ENCODE measurements around the gene JAKMIP1. TPM values are rescaled to one million over a fixed set of nuclear protein-coding genes. Genes with fewer than 3 reads are reported as not detected.

The JAKMIP1 gene
- total RNA-seq, 1 experiment from 2014 or later, result not detected

- peaks cover 36% of the 10 kb centered on the region for H3K27me3 Mint-ChIP-seq (ENCODE audit: unreplicated experiment)
- H3K9me3 Mint-ChIP-seq (ENCODE audit: low read depth, unreplicated experiment), result no peaks in the 10 kb centered on the region
- CTCF ChIA-PET, result no interaction called here
- BruUV-seq (replicated peaks), result no TSS peak
- H3K4me1 Mint-ChIP-seq (ENCODE audit: low read depth, unreplicated experiment), result no peaks in the 10 kb centered on the region
- no peak overlapping the region for H3K4me3 Mint-ChIP-seq (ENCODE audit: low read depth, unreplicated experiment)
- intact Hi-C loops (cut with micrococcal nuclease; ENCODE audit: unreplicated experiment), result loop anchor here (5.0 kb wide), 1 partner anchor 90 kb away; no protein-coding TSS in a partner anchor
- TF ChIP-seq, protein P1, sequence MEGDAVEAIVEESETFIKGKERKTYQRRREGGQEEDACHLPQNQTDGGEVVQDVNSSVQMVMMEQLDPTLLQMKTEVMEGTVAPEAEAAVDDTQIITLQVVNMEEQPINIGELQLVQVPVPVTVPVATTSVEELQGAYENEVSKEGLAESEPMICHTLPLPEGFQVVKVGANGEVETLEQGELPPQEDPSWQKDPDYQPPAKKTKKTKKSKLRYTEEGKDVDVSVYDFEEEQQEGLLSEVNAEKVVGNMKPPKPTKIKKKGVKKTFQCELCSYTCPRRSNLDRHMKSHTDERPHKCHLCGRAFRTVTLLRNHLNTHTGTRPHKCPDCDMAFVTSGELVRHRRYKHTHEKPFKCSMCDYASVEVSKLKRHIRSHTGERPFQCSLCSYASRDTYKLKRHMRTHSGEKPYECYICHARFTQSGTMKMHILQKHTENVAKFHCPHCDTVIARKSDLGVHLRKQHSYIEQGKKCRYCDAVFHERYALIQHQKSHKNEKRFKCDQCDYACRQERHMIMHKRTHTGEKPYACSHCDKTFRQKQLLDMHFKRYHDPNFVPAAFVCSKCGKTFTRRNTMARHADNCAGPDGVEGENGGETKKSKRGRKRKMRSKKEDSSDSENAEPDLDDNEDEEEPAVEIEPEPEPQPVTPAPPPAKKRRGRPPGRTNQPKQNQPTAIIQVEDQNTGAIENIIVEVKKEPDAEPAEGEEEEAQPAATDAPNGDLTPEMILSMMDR (IDR thresholded peaks at IDR 0.05; ENCODE audit: unreplicated experiment), result no peak
- no peak overlapping the region for H3K27ac Mint-ChIP-seq (ENCODE audit: unreplicated experiment)
- no peaks in the 10 kb centered on the region for H3K36me3 Mint-ChIP-seq (ENCODE audit: insufficient read depth, unreplicated experiment)
- DNase-seq, result no peak
Observed at GRCh38 chr4:6086846-6087245, 113.5 kb downstream of the JAKMIP1 start.

- peaks cover 33% of the 10 kb centered on the region for H3K27me3 Mint-ChIP-seq (ENCODE audit: unreplicated experiment)
- H3K4me3 Mint-ChIP-seq (ENCODE audit: low read depth, unreplicated experiment), result no peak overlapping the region
- no peak overlapping the region for H3K27ac Mint-ChIP-seq (ENCODE audit: unreplicated experiment)
- no peaks in the 10 kb centered on the region for H3K9me3 Mint-ChIP-seq (ENCODE audit: low read depth, unreplicated experiment)
- no TSS peak for BruUV-seq (replicated peaks)
- CTCF ChIA-PET, result no interaction called here
- intact Hi-C loops (cut with micrococcal nuclease; ENCODE audit: unreplicated experiment), result loop anchor here (5.0 kb wide), 1 partner anchor 89 kb away; no protein-coding TSS in a partner anchor
- no peaks in the 10 kb centered on the region for H3K4me1 Mint-ChIP-seq (ENCODE audit: low read depth, unreplicated experiment)
- no peak for DNase-seq
- no peaks in the 10 kb centered on the region for H3K36me3 Mint-ChIP-seq (ENCODE audit: insufficient read depth, unreplicated experiment)
- TF ChIP-seq, protein P1 (IDR thresholded peaks at IDR 0.05; ENCODE audit: unreplicated experiment), result no peak
Observed at GRCh38 chr4:6085691-6086628, 114.4 kb downstream of the JAKMIP1 start.

GRCh38 chr4:6085028-6085690, 115.2 kb downstream of the JAKMIP1 start:
- CTCF ChIA-PET, result no interaction called here
- Mint-ChIP-seq H3K27me3 (ENCODE audit: unreplicated experiment) (peaks cover 33% of the 10 kb centered on the region), H3K4me3 (ENCODE audit: low read depth, unreplicated experiment) (no peak overlapping the region), H3K27ac (ENCODE audit: unreplicated experiment) (no peak overlapping the region), H3K36me3 (ENCODE audit: insufficient read depth, unreplicated experiment) (no peaks in the 10 kb centered on the region), H3K4me1 (ENCODE audit: low read depth, unreplicated experiment) (no peaks in the 10 kb centered on the region), H3K9me3 (ENCODE audit: low read depth, unreplicated experiment) (no peaks in the 10 kb centered on the region)
- intact Hi-C loops (cut with micrococcal nuclease; ENCODE audit: unreplicated experiment), result loop anchor here (5.0 kb wide), 1 partner anchor 88 kb away; no protein-coding TSS in a partner anchor
- TF ChIP-seq, protein P1 (IDR thresholded peaks at IDR 0.05; ENCODE audit: unreplicated experiment), result no peak
- BruUV-seq (replicated peaks), result no TSS peak
- DNase-seq, result no peak

DNA sequence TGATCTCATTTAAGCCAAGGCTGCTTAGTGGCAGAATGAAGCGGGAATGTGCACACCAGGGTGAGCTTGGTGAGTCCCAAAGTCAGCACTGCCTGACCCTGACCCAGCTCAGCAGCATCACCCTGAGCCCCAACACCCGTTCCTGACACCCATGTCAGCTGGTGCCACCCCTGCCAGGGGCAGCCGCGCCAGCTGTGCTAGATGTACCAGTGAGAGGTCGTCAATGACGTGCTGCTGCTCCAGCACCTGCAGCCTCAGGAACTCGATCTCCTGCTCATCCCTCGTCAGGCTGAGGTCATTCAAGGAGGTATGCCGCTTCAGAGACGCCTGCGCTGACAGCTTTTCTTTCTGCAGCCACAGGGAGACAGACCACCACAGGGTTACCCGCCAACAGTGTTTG, 120.4 kb downstream of the JAKMIP1 start:
- TF ChIP-seq, protein P1 (IDR thresholded peaks at IDR 0.05; ENCODE audit: unreplicated experiment), result no peak
- Mint-ChIP-seq H3K4me3 (ENCODE audit: low read depth, unreplicated experiment) (no peak overlapping the region), H3K27me3 (ENCODE audit: unreplicated experiment) (peaks cover 26% of the 10 kb centered on the region), H3K27ac (ENCODE audit: unreplicated experiment) (no peak overlapping the region), H3K4me1 (ENCODE audit: low read depth, unreplicated experiment) (no peaks in the 10 kb centered on the region), H3K9me3 (ENCODE audit: low read depth, unreplicated experiment) (no peaks in the 10 kb centered on the region), H3K36me3 (ENCODE audit: insufficient read depth, unreplicated experiment) (no peaks in the 10 kb centered on the region)
- no TSS peak for BruUV-seq (replicated peaks)
- no peak for DNase-seq
- CTCF ChIA-PET, result no interaction called here
- intact Hi-C loops (cut with micrococcal nuclease; ENCODE audit: unreplicated experiment), result no loop called here

Measured in Calu3 (cell line).